SK-N-MC (cell line): ENCODE measurements around the gene MYO5A.

Source experiments
- EZH2 ChIP-seq: fragments of 200-600 bp; sonication (generic); IDR thresholded peaks from one replicate; pipeline ENCODE4 v1.6.1; 2017; ENCODE audit warnings: antibody characterized with exemption
- POLR2AphosphoS5 ChIP-seq: IDR thresholded peaks from 2 replicates; pipeline ENCODE4 v1.6.1; 2012; ENCODE audit warnings: mild to moderate bottlenecking, low read depth, low read length, borderline replicate concordance

GRCh38 chr15:52499506-52499905 is 29.2 kb downstream of the MYO5A start:
- no peak for TF ChIP-seq EZH2
- TF ChIP-seq POLR2AphosphoS5: no peak
